Loucy (cell line): ENCODE data around the gene CCDC85C.

Experiments used
- EZH2phosphoT487 ChIP-seq: fragments of 200-600 bp; IDR thresholded peaks from 2 replicates; pipeline ENCODE4 v1.6.1; 2018; ENCODE audit warnings: antibody characterized with exemption, mild to moderate bottlenecking, moderate library complexity, borderline replicate concordance
- TF ChIP-seq, protein P1 (sequence below): fragments of 200-600 bp; sonication (generic); conservative IDR thresholded peaks from 2 replicates; pipeline ENCODE4 v1.5.1; 2014; ENCODE audit warnings: mild to moderate bottlenecking, antibody characterized with exemption, low read length

DNA sequence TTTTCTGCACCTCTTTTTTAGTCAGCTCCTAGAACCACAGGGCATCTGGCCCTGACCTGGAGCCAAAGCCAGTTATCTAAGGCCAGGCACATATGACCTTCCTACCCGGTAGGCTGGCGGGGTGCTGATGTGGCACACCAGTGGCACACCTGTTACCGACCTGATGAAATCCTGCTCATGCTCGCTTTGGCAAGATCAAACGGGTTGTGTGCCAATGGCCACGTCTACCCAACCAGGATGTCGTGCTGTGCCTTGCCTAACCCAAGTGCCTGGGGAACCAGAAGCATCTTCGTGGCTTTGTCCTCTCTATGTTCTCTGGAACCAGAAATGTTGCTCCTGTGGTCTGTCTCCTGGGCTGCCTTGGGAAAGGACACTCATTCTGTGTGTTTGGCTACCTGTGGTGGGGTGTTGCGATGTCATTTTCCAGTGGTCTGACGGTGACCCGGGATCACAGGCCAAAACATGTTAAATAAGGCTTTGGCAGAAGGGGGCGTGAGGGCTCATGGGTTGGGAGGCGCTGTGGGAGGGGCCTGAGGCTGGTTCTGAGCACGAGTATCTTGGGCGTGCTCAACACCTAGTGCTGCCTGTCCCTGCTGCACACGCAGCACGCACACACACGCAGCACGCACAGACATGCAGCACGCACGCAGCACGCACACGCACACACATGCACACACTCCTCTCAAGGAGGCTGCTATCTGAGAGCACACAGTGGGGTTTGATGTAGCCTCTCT is 94.9 kb downstream of the CCDC85C start:
- TF ChIP-seq, protein P1, sequence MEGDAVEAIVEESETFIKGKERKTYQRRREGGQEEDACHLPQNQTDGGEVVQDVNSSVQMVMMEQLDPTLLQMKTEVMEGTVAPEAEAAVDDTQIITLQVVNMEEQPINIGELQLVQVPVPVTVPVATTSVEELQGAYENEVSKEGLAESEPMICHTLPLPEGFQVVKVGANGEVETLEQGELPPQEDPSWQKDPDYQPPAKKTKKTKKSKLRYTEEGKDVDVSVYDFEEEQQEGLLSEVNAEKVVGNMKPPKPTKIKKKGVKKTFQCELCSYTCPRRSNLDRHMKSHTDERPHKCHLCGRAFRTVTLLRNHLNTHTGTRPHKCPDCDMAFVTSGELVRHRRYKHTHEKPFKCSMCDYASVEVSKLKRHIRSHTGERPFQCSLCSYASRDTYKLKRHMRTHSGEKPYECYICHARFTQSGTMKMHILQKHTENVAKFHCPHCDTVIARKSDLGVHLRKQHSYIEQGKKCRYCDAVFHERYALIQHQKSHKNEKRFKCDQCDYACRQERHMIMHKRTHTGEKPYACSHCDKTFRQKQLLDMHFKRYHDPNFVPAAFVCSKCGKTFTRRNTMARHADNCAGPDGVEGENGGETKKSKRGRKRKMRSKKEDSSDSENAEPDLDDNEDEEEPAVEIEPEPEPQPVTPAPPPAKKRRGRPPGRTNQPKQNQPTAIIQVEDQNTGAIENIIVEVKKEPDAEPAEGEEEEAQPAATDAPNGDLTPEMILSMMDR: no peak
- no peak for TF ChIP-seq EZH2phosphoT487
